DND-41 (cell line): ENCODE measurements around the gene MEGF6.

ENCODE experiments used
- ATAC-seq: fragments of 200-7000 bp; cut with Tn5 transposase; 3 replicates; pipeline ENCODE4 v1.9.1; 2021; ENCODE audit warnings: low read depth; ENCODE audit not compliant: insufficient read depth
- DNase-seq: peaks from one replicate; pipeline ENCODE4 v3.0.0-alpha.2; 2020
- H2AFZ ChIP-seq: 2 replicates; pipeline ENCODE4 v1.6.0; 2012; ENCODE audit warnings: low read depth, low read length
- H3K27ac ChIP-seq: 2 replicates; pipeline ENCODE4 v1.5.1; 2012; ENCODE audit warnings: low read length, inconsistent platforms
- H3K27me3 ChIP-seq: fragments of 200-600 bp; sonication (generic); 2 replicates; pipeline ENCODE4 v1.6.0; 2012; ENCODE audit warnings: low read length, mild to moderate bottlenecking, inconsistent platforms; ENCODE audit not compliant: insufficient read depth, poor library complexity
- H3K36me3 ChIP-seq: 2 replicates; pipeline ENCODE4 v1.5.1; 2012; ENCODE audit warnings: low read length, inconsistent platforms; ENCODE audit not compliant: insufficient read depth
- H3K4me1 ChIP-seq: 2 replicates; pipeline ENCODE4 v1.5.1; 2012; ENCODE audit warnings: mild to moderate bottlenecking, low read length; ENCODE audit not compliant: insufficient read depth
- H3K4me2 ChIP-seq: 2 replicates; pipeline ENCODE4 v1.6.0; 2012; ENCODE audit warnings: mild to moderate bottlenecking, moderate library complexity, low read length, inconsistent platforms; ENCODE audit not compliant: insufficient read depth
- H3K4me3 ChIP-seq, 2 experiments: fragments of 200-600 bp in 1 of 2; shearing (Covaris generic) in 1 of 2; 2 replicates each; pipeline ENCODE4 v1.5.1; 2012 to 2016; ENCODE audit warnings: inconsistent platforms in 2 of 2, low read length in 2 of 2, mild to moderate bottlenecking in 2 of 2, low read depth in 1 of 2, moderate library complexity in 1 of 2
- H3K79me2 ChIP-seq: 2 replicates; pipeline ENCODE4 v1.6.0; 2012; ENCODE audit warnings: low read length, inconsistent platforms; ENCODE audit not compliant: insufficient read depth
- H3K9ac ChIP-seq: 2 replicates; pipeline ENCODE4 v1.6.0; 2012; ENCODE audit warnings: low read depth, mild to moderate bottlenecking, inconsistent platforms, low read length, moderate library complexity
- H3K9me3 ChIP-seq: 2 replicates; pipeline ENCODE4 v1.5.1; 2012; ENCODE audit warnings: low read length, moderate library complexity, mild to moderate bottlenecking, inconsistent platforms; ENCODE audit not compliant: insufficient read depth, severe bottlenecking
- H4K20me1 ChIP-seq: 2 replicates; pipeline ENCODE4 v1.6.0; 2012; ENCODE audit warnings: low read length; ENCODE audit not compliant: insufficient read depth
- CTCF ChIP-seq: IDR thresholded peaks from 2 replicates; pipeline ENCODE4 v1.5.1; 2012; ENCODE audit warnings: borderline replicate concordance, low read length, moderate library complexity, mild to moderate bottlenecking; ENCODE audit not compliant: poor library complexity, severe bottlenecking; ENCODE audit errors: extremely low read depth
- EZH2 ChIP-seq: IDR thresholded peaks from 3 replicates; pipeline ENCODE4 v1.6.1; 2012; ENCODE audit warnings: borderline replicate concordance, low read depth, mild to moderate bottlenecking, moderate library complexity, low read length, inconsistent platforms; ENCODE audit not compliant: severe bottlenecking

MEGF6 gene

GRCh38 chr1:3606779-3607702 lies 4.3 kb downstream of the MEGF6 start:
- Histone ChIP-seq H3K27me3 (peaks cover 30% of the 10 kb centered on the region), H3K9me3 (no peaks in the 10 kb centered on the region), H2AFZ (no peak overlapping the region), H3K36me3 (no peaks in the 10 kb centered on the region), H3K9ac (no peak overlapping the region), H3K4me1 (peaks cover 17% of the 10 kb centered on the region), H3K4me2 (no peak overlapping the region), H4K20me1 (peaks cover 28% of the 10 kb centered on the region), H3K27ac (no peak overlapping the region), H3K79me2 (no peaks in the 10 kb centered on the region), H3K4me3 (no peak overlapping the region)
- TF ChIP-seq EZH2 (no peak), CTCF (no peak)
- ATAC-seq: no peak
- DNase-seq: no peak

DNA sequence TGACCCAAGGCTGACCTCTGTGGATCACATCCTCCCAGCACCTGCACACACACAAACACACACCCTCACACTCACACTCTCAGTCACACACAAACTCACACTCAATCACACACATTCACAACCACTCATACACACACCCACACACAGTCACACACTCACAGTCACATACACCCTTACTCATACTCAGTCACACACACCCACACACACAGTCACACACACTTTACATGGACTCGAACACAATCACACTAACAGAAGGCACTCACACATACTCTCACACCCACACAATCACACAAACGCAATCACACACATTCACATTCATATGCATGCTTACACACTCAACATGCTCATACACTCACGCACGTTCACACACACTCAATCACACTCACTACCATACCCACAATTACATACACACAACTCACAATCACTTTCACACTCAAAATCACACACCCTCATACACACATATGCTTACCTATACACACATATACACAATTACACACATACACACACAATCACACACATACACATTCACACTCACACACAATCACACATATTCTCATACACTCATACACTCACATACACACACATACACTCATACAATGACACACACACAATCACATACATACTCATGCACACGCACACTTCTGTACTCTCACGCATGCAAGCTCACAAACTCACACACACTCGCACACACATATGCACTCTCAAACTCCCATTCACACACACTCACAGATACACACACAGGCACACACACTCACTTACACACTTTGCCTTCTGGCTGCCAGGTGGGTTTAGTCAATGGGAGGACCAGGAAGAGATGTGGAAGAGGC lies 6.1 kb downstream of the MEGF6 start:
- no peaks in the 10 kb centered on the region for H3K79me2 ChIP-seq
- no peaks in the 10 kb centered on the region for H3K36me3 ChIP-seq
- H2AFZ ChIP-seq: no peak overlapping the region
- H3K4me1 ChIP-seq: peaks cover 1% of the 10 kb centered on the region; the same call in 1 of the 2 replicates
- no peak overlapping the region for H3K4me2 ChIP-seq
- ATAC-seq (no peak), DNase-seq (no peak)
- H3K9me3 ChIP-seq: no peaks in the 10 kb centered on the region
- H3K9ac ChIP-seq: no peak overlapping the region
- TF ChIP-seq CTCF (no peak), EZH2 (no peak)
- no peak overlapping the region for H3K27ac ChIP-seq
- H4K20me1 ChIP-seq: peaks cover 16% of the 10 kb centered on the region
- no peak overlapping the region for H3K4me3 ChIP-seq
- H3K27me3 ChIP-seq: peaks cover 14% of the 10 kb centered on the region

DNA sequence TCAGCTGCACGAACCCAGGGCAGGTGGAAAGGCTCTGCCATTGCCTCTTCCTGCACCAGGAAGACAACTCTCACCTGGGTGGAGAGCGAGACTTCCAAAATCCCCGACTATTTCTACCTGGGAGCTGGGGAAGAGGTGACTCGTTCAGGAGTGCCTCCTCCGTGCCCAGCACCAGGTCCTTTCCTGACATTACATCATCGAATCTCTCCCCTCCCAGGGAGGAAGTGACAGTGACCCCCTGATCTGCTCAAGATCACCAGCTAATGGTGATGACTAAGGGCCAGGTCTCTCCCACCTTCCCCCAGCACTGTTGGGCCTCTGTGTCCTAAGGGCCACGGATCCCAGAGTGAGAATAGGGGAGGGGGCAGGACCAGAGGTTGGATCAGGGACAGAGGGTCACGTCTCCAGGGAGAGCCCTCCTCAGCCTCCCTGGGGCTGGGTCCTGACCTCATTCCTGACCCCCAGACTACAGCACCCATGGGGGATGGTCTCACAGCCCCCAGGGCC lies 6.8 kb downstream of the MEGF6 start:
- no peaks in the 10 kb centered on the region for H3K36me3 ChIP-seq

More for the DNA sequence above, 6.8 kb downstream of the MEGF6 start:
- Histone ChIP-seq H3K4me1 (no peaks in the 10 kb centered on the region), H3K9me3 (no peaks in the 10 kb centered on the region), H3K27me3 (peaks cover 7% of the 10 kb centered on the region), H3K27ac (no peak overlapping the region), H3K9ac (no peak overlapping the region), H3K79me2 (no peaks in the 10 kb centered on the region), H3K4me3 (no peak overlapping the region), H4K20me1 (peaks cover 9% of the 10 kb centered on the region; the same call in 1 of the 2 replicates), H2AFZ (no peak overlapping the region), H3K4me2 (no peak overlapping the region)
- TF ChIP-seq CTCF (no peak), EZH2 (no peak)
- ATAC-seq: no peak
- no peak for DNase-seq
